Activated CD8-positive, alpha-beta memory T cell treated with anti-CD3 and anti-CD28 coated beads for 1 hour (primary cell): ENCODE data around the gene EFNA5.
"Not testable (repeated sequence)": the region's sequence is repeated elsewhere in the genome, so short reads cannot be mapped to it uniquely, and the experiment has no call there.

Experiments used
- DNase-seq, 2 donors: peaks; one replicate each; pipeline ENCODE4 v3.0.0-alpha.2; 2020; ENCODE audit warnings: low read depth in 1 of 2; ENCODE audit errors: extremely low read depth in 1 of 2

Gene EFNA5

GRCh38 chr5:107468276-107468675, 202.5 kb downstream of the EFNA5 start:
- no peak for DNase-seq

- no peak for DNase-seq
Measured at GRCh38 chr5:107467137-107467932, 203.4 kb downstream of the EFNA5 start.

- no peak for DNase-seq
Measured at GRCh38 chr5:107466233-107466769, 204.4 kb downstream of the EFNA5 start.

GRCh38 chr5:107464876-107465275, 205.9 kb downstream of the EFNA5 start:
- DNase-seq = no peak

GRCh38 chr5:107464416-107464815, 206.3 kb downstream of the EFNA5 start:
- no peak for DNase-seq

GRCh38 chr5:107463731-107464130, 207.0 kb downstream of the EFNA5 start:
- no peak for DNase-seq

- DNase-seq = no peak
Measured at GRCh38 chr5:107461770-107462169, 209.0 kb downstream of the EFNA5 start.

- DNase-seq = no peak
Measured at GRCh38 chr5:107460789-107461188, 209.9 kb downstream of the EFNA5 start.

GRCh38 chr5:107459605-107460004, 211.1 kb downstream of the EFNA5 start:
- DNase-seq = no peak

GRCh38 chr5:107458322-107458721, 212.4 kb downstream of the EFNA5 start:
- DNase-seq = no peak

- no peak for DNase-seq
Measured at GRCh38 chr5:107457881-107458280, 212.9 kb downstream of the EFNA5 start.

GRCh38 chr5:107457138-107457537, 213.6 kb downstream of the EFNA5 start:
- DNase-seq = no peak

- no peak for DNase-seq
Measured at GRCh38 chr5:107456281-107456715, 214.4 kb downstream of the EFNA5 start.

GRCh38 chr5:107455111-107455544, 215.6 kb downstream of the EFNA5 start:
- DNase-seq = no peak

GRCh38 chr5:107451827-107452226, 218.9 kb downstream of the EFNA5 start:
- not testable (repeated sequence) for DNase-seq

- DNase-seq = no peak
Measured at GRCh38 chr5:107451028-107451427, 219.7 kb downstream of the EFNA5 start.

- no peak for DNase-seq
Measured at GRCh38 chr5:107450531-107450930, 220.2 kb downstream of the EFNA5 start.

GRCh38 chr5:107449369-107449768, 221.4 kb downstream of the EFNA5 start:
- DNase-seq = no peak

- DNase-seq = no peak
Measured at GRCh38 chr5:107447587-107447986, 223.2 kb downstream of the EFNA5 start.

- DNase-seq = no peak
Measured at GRCh38 chr5:107446972-107447371, 223.8 kb downstream of the EFNA5 start.

GRCh38 chr5:107444300-107444699, 226.4 kb downstream of the EFNA5 start:
- DNase-seq = no peak

GRCh38 chr5:107443897-107444296, 226.8 kb downstream of the EFNA5 start:
- no peak for DNase-seq
